GM23248 (cell line): Measurements from ENCODE around the gene ZNF862.
"Not testable (repeated sequence)": the region's sequence is repeated elsewhere in the genome, so short reads cannot be mapped to it uniquely, and the experiment has no call there.

ENCODE experiments used
- EZH2 ChIP-seq: fragments of 200-600 bp; sonication (generic); IDR thresholded peaks from 2 replicates; pipeline ENCODE4 v1.6.1; 2018; ENCODE audit warnings: antibody characterized with exemption, mild to moderate bottlenecking; ENCODE audit not compliant: insufficient read depth, poor library complexity, severe bottlenecking
- EZH2phosphoT487 ChIP-seq: fragments of 200-600 bp; sonication (generic); IDR thresholded peaks from 2 replicates; pipeline ENCODE4 v1.6.1; 2018; ENCODE audit warnings: antibody characterized with exemption, moderate library complexity, mild to moderate bottlenecking, low read depth; ENCODE audit not compliant: insufficient read depth

DNA sequence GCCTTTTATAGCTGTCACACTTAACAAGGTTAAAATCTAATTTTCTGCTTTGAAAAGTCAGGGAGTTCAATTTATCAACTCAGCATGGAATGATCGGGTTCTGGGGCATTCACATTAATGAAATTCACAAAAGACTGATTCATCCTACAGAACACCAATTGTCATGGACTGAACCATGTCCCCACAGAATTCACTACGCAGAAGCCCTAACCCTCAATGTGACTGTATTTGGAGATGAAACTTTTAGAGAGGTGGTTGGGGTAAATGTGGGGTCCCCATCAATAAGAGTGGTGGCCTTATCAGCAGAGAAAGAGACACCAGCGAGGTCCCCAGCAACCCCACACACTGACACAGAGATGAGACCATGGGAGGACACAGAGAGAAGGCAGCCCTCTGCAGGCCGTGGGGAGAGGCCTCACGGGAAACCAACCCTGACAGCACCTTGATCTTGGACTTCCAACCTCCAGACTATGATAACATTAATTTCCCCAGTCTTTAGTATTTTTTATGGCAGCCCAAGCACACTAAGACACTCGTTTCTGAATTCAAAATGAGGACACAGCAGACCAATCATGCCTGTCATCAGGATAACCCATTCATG lies 69.7 kb downstream of the ZNF862 start:
- TF ChIP-seq EZH2, EZH2phosphoT487: not testable (repeated sequence)
